ENCODE data around the gene ARMH4.

- TF ChIP-seq CTCF (IDR thresholded peaks at IDR 0.05 in 8 of 11, conservative IDR thresholded peaks at IDR 0.05 in 3 of 11) (no peak), POLR2AphosphoS5 (IDR thresholded peaks at IDR 0.05) (no peak)
These were observed 10.1 kb downstream of the ARMH4 start for GRCh38 chr14:58141893-58142292.

Measured in spleen (tissue), 7 donors.